GM13977 (cell line): Measurements from ENCODE around the gene FHIT.

Source experiments
- DNase-seq: peaks from one replicate; pipeline ENCODE4 v3.0.0; 2012; ENCODE audit warnings: low spot score
- in situ Hi-C: fragments of 300-500 bp; cut with MboI; formaldehyde crosslinking; loops from one replicate; pipeline ENCODE4 v1.12.0; 2022; ENCODE audit warnings: low sequenced_read_pairs, low pct_unique_long_range_greater_than_20kb, mixed read lengths, inconsistent platforms; ENCODE audit not compliant: unreplicated experiment
- TF ChIP-seq, protein P1 (sequence below): IDR thresholded peaks from 2 replicates; pipeline ENCODE4 v1.5.1; 2012; ENCODE audit warnings: mild to moderate bottlenecking, control low read depth; ENCODE audit not compliant: insufficient read depth; ENCODE audit errors: extremely low read depth, missing control alignments

The FHIT gene

DNA sequence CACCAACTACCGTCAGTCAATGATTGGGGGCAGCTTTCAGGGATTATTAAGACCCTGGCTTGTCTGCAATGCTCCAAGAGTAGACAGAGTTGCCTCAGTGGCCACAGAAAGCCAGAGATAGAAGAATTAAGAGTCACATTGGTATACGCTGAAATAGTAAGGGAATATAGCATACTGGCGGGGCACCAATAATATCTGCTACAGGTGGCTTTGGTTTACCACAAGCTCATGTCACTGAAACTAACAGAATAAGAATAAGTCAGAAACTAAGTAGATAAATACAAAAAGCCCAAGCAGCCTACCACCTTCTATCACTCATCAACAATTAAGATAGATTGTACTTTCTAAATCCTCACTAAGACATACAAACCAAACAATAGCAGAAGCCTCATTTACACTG lies 2.5 kb upstream of the FHIT start:
- in situ Hi-C loops = no loop called here
- TF ChIP-seq, protein P1, sequence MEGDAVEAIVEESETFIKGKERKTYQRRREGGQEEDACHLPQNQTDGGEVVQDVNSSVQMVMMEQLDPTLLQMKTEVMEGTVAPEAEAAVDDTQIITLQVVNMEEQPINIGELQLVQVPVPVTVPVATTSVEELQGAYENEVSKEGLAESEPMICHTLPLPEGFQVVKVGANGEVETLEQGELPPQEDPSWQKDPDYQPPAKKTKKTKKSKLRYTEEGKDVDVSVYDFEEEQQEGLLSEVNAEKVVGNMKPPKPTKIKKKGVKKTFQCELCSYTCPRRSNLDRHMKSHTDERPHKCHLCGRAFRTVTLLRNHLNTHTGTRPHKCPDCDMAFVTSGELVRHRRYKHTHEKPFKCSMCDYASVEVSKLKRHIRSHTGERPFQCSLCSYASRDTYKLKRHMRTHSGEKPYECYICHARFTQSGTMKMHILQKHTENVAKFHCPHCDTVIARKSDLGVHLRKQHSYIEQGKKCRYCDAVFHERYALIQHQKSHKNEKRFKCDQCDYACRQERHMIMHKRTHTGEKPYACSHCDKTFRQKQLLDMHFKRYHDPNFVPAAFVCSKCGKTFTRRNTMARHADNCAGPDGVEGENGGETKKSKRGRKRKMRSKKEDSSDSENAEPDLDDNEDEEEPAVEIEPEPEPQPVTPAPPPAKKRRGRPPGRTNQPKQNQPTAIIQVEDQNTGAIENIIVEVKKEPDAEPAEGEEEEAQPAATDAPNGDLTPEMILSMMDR = no peak
- DNase-seq = no peak

DNA sequence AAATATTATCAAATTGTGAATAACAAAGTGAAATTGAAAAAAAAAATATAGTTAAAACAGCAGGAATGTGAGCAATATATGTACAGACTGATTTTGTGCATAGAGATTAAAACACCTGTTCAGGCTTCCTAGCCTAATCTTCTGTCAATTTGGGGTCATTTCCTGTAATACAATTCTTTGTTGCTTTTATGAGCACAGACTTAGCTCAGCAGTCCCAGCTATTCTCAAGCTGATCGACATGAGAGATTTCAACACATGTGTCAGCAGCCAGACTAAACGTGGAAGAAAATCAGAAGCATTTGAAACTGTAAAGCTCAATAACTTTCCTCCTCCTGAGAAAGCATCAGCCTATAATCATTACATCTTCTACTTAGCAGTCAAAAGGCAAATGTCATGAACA lies 1.6 kb upstream of the FHIT start:
- TF ChIP-seq, protein P1 = no peak
- in situ Hi-C loops = no loop called here
- no peak for DNase-seq

DNA sequence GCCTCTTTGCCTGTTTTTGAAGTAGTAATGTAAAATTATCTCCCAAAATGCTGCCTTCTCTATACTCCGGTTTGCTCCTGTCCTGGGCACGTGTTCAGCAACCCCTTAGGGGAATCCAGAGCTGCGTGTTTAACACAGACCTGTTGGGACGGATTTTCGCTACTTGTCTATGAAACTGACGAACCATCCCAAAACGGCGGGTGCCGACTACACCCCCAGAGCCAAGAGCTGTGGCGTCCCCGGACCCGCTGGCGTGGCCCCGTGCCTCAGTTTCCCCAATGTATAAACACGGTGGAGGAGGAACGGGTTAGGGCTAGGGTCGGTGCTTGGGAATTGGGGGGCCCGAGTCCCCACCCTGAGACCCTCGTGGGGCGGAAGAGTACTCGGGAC lies 473 bp downstream of the FHIT start:
- in situ Hi-C loops = no loop called here
- no peak for DNase-seq
- TF ChIP-seq, protein P1 = no peak

DNA sequence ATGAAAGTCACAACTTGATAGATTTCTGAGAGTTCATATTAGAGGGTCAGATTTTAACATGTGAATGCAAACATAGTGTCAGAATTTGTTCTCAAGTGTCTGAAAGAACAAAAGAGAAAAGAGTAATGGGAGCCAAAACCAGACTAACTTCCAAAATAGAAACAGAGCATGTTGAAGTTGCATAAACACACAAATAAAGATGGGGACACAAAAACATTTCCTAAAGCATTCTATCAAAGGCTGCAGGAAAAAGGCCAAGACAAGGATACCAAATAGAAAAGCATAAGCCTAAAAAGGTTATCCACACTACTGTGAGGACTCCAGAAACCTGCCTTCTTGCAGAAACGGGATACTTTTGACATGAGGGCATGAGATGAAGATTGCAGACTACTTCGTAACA lies 2.8 kb downstream of the FHIT start:
- TF ChIP-seq, protein P1 = no peak
- DNase-seq = no peak
- in situ Hi-C loops = no loop called here

DNA sequence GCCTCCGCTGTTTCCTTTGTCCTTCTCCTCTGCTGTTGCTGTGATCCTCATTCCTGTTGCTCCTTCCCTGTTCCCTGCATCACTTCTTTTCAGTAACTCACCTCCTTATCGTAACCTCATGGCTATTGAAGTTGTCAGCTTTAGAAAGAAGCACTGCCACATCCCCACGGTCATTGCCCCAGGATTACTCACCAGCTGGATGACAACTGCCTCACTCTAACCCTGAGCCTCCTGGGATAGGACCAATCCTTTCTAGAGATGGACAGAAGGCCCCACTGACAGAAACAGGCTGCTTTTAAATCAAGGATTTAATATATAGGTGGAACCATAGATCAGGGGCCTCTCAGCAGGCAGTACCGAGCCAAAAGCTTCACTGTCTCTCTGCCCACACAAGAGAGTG lies 4.1 kb downstream of the FHIT start:
- TF ChIP-seq, protein P1 = no peak
- in situ Hi-C loops = no loop called here
- DNase-seq = no peak

DNA sequence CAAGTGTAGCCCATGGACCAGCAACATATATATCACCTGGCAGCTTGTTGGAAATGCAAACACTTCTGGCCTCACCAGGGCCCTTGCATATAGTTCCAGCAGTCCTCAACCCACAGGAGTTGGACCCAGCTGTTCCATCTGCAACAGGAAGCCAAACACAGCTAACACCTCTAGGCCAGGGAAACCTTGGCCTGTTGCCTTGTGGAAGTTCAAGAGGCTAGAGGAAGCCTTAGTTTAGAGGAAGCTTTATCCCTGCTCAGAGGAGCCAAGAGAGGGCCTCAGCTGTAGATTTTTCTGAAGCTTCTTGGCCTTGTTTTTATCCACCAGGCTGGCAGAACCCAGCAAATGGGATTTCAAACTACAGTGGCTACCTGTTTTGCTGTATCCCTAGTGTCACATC lies 11.4 kb downstream of the FHIT start:
- TF ChIP-seq, protein P1 = no peak
- no peak for DNase-seq
- in situ Hi-C loops = no loop called here

DNA sequence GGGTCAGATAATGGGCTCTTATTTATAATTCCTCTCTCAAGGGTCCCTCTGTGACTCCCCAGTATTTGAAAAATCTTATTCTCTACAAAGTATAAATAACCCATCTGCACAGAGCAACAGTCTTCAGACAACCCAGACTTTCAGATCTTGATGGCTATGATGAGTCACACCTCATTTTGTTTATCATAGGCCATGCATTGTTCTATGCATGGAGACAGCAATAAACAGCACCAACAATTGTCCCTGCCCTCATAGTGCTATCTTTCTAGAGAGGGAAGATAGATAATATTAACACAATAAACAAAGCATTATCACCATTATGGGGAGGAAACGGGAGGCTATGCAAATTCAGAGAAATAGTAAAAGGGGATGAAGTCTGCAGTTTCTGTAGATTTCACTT lies 13.4 kb downstream of the FHIT start:
- TF ChIP-seq, protein P1 = no peak
- in situ Hi-C loops = no loop called here
- DNase-seq = no peak
